ENCODE results near the gene RAB35. TPM values are rescaled to one million over a fixed set of nuclear protein-coding genes. Genes with fewer than 3 reads are reported as not detected.
A peak's percentile ranks its signal among the peaks of the same experiment; 100 is the strongest.

The RAB35 gene
- total RNA-seq, 2 experiments from 2014 or later: 53.8 to 54.3 TPM

DNA sequence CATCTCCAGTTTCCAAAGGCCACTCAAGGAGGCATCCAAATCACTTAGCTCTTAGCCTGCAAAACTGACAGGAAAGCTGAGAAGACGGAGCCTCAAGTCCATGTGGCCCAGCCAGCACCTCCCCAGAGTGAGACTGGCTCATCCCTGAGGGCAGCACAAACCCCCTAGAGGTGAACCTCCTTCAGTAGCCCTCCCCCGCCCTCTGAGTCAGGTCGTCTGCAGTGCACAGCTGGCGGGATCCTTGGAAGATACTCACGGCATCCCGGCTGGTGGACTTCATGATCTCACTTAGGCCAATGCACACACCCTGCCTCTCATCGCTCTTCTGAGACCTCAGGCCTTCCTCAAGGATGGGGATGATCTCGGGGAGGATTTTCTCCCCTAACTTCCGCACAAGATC, 24.1 kb upstream of the RAB35 start:
- no peak overlapping the region for H3K27ac Mint-ChIP-seq
- H3K4me1 Mint-ChIP-seq: no peaks in the 10 kb centered on the region
- no peaks in the 10 kb centered on the region for H3K27me3 Mint-ChIP-seq
- DNase-seq: no peak
- no peak overlapping the region for H3K4me3 Mint-ChIP-seq
- H3K9me3 Mint-ChIP-seq: no peaks in the 10 kb centered on the region
- peaks cover 37% of the 10 kb centered on the region for H3K36me3 Mint-ChIP-seq

GRCh38 chr12:120139958-120140357, 23.4 kb upstream of the RAB35 start:
- DNase-seq: no peak
- no peaks in the 10 kb centered on the region for H3K27me3 Mint-ChIP-seq
- peak overlapping the region; percentile 8 for H3K27ac Mint-ChIP-seq
- H3K9me3 Mint-ChIP-seq: no peaks in the 10 kb centered on the region
- H3K4me1 Mint-ChIP-seq: no peaks in the 10 kb centered on the region
- no peak overlapping the region for H3K4me3 Mint-ChIP-seq
- H3K36me3 Mint-ChIP-seq: peaks cover 38% of the 10 kb centered on the region

GRCh38 chr12:120138366-120138765, 21.8 kb upstream of the RAB35 start:
- DNase-seq: no peak
- H3K4me1 Mint-ChIP-seq: no peaks in the 10 kb centered on the region
- H3K4me3 Mint-ChIP-seq: no peak overlapping the region
- H3K27ac Mint-ChIP-seq: peak overlapping the region; percentile 25
- H3K9me3 Mint-ChIP-seq: no peaks in the 10 kb centered on the region
- peaks cover 36% of the 10 kb centered on the region for H3K36me3 Mint-ChIP-seq
- H3K27me3 Mint-ChIP-seq: no peaks in the 10 kb centered on the region

DNA sequence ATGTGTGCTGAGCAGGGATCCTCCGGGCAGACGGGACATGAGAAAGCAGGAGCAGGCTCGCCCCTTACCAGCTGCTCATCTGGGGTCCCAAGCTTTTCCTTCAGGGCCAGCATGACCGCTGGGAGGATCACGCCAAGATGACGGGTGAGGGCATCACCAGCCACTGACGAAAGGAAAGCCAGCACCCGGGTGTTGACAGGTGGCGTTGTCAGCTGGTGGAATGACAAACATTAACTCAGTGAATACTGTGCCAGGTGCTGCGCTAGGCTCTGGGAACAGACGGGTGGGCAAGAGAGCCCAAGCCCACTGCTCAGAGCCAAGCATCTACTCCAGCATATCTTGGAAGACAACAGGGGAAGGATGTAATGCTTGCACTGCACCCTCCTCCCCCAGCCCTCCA, 21.3 kb upstream of the RAB35 start:
- no peaks in the 10 kb centered on the region for H3K9me3 Mint-ChIP-seq
- DNase-seq: no peak
- H3K4me1 Mint-ChIP-seq: no peaks in the 10 kb centered on the region
- H3K27ac Mint-ChIP-seq: no peak overlapping the region
- H3K36me3 Mint-ChIP-seq: peaks cover 37% of the 10 kb centered on the region
- no peaks in the 10 kb centered on the region for H3K27me3 Mint-ChIP-seq
- H3K4me3 Mint-ChIP-seq: no peak overlapping the region

DNA sequence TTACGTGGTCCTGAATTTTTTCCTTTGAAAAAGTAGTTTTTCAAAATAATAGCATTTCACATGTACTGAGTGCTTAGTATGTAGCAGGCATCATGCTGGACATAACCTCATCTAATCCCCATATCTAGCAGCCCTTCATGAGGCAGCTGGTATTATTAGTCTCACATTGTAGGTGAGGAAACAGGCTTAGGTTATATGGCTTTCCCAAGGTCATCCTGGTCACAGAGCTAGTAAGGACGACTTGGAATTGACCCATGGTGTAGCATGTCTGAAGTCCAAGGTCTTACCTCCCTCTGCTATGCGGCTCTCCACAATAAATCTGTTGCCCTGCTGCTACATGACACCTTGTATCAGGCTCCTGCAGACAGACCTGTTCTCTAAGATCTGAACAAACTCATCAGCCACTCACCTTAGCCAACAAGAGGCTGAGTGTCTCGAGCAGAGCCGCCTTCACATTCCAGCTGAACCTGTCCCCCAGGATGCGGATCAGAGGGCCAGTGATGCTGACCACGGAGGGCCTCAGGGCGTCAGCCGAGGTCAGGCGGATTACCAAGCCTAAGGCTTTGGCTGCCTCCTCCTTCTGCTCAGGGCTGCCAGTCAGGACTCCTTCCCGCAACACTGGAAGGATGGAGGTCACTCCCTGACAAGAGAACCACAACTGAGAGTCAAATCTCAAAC, 19.7 kb upstream of the RAB35 start:
- Mint-ChIP-seq H3K4me3 (no peak overlapping the region), H3K9me3 (no peaks in the 10 kb centered on the region), H3K27ac (no peak overlapping the region), H3K4me1 (no peaks in the 10 kb centered on the region), H3K27me3 (no peaks in the 10 kb centered on the region), H3K36me3 (peaks cover 37% of the 10 kb centered on the region)
- no peak for DNase-seq

- no peak for DNase-seq
- H3K36me3 Mint-ChIP-seq: peaks cover 27% of the 10 kb centered on the region
- peaks cover 1% of the 10 kb centered on the region for H3K4me1 Mint-ChIP-seq
- H3K27ac Mint-ChIP-seq: no peak overlapping the region
- no peaks in the 10 kb centered on the region for H3K27me3 Mint-ChIP-seq
- H3K9me3 Mint-ChIP-seq: no peaks in the 10 kb centered on the region
- H3K4me3 Mint-ChIP-seq: no peak overlapping the region
These were observed 17.9 kb upstream of the RAB35 start for GRCh38 chr12:120134307-120134980.

DNA sequence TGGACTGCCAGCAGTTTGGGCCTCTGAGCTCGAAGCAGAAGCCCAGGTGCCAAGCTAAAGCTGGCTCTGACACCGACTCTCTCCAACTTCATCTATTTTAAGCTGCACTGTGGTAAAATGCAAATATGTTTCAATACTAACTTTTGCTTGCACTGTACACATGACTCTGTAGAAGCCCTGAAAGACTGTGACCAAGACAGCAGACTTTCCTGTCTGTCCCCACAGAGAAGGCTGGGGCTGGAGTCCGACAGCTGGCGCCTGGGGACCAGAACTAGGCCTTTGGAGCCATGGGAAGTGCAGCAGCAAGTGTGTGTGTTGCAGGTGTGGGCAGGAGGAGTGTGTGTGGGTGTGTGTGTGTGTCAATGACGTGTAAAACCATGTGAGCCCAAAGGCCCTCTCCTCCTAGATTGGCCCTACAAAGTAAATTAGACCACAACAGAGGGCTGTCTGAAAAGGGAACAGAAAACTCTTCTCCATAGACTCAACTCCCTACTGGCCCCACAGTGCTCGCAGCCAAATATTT, 16.4 kb upstream of the RAB35 start:
- no peak overlapping the region for H3K4me3 Mint-ChIP-seq
- H3K27ac Mint-ChIP-seq: peak overlapping the region; percentile 45

DNA sequence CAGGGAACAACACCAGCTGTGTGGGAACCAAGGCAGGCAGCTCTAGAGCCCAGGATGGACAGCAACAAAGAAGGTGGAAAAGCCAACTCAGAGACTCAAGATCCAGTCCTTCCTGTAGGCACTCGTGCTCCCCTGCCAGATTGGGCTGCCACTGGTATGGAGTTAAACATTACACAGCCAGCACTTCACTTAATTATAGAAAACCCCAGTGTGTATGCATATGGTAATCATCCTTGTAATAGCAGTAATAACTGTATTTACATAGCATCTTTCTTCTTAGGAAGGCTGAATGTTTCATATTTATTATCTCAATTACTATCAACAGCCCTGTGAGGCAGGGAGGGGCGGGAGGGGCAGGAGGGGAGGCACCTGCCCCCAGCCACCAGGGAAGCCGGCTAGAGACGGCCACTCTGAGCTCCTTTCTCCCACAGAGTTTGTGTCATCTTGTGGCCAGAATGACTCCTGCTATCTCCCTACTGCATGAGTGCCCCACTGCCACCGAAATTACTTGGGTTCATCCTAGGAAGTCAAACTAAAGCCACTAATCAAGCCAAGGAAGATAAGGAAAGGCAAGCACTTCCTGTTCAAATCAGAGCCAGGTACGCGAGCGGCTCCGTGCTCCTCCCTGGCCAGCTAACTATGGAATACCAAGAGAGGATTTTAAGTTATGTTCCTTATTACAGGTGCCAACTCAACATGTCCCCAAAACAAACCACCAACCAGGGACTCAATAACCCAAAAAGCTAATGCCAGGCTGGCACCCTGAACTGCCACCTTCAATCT, 15.7 kb upstream of the RAB35 start:
- Mint-ChIP-seq H3K27ac (peak overlapping the region; percentile 45), H3K36me3 (peaks cover 33% of the 10 kb centered on the region), H3K4me3 (no peak overlapping the region), H3K4me1 (peaks cover 10% of the 10 kb centered on the region), H3K27me3 (no peaks in the 10 kb centered on the region), H3K9me3 (no peaks in the 10 kb centered on the region)
- DNase-seq: no peak

More for the DNA sequence above, 16.4 kb upstream of the RAB35 start:
- peaks cover 27% of the 10 kb centered on the region for H3K36me3 Mint-ChIP-seq
- no peaks in the 10 kb centered on the region for H3K27me3 Mint-ChIP-seq
- H3K4me1 Mint-ChIP-seq: peaks cover 3% of the 10 kb centered on the region
- H3K9me3 Mint-ChIP-seq: no peaks in the 10 kb centered on the region
- no peak for DNase-seq

DNA sequence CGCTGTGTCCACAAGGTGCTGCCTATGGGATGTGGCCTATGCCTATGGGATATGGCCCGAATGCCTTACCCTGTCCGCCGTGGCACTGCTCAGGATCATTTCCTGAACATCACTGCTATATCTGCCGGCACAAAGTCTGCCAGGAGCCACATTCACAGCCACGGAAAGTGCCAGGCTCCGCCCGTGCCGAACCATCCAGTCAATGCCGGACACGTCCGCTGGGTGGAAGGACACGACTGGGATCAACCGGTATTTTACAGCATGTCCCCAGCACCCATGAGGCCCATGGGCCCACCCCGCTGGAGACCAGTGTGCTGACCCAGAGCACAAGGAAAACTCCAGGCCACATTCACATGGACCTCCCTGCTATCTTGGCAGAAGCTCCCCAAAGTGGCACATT, 14.6 kb upstream of the RAB35 start:
- no peaks in the 10 kb centered on the region for H3K9me3 Mint-ChIP-seq
- no peak overlapping the region for H3K27ac Mint-ChIP-seq
- no peaks in the 10 kb centered on the region for H3K27me3 Mint-ChIP-seq
- H3K4me3 Mint-ChIP-seq: no peak overlapping the region
- peaks cover 21% of the 10 kb centered on the region for H3K4me1 Mint-ChIP-seq
- peaks cover 43% of the 10 kb centered on the region for H3K36me3 Mint-ChIP-seq
- no peak for DNase-seq

GRCh38 chr12:120130011-120130410, 13.5 kb upstream of the RAB35 start:
- Mint-ChIP-seq H3K27me3 (no peaks in the 10 kb centered on the region), H3K27ac (no peak overlapping the region), H3K4me1 (peaks cover 24% of the 10 kb centered on the region), H3K9me3 (no peaks in the 10 kb centered on the region), H3K4me3 (no peak overlapping the region), H3K36me3 (peaks cover 43% of the 10 kb centered on the region)
- no peak for DNase-seq

GRCh38 chr12:120126635-120127005, 10.1 kb upstream of the RAB35 start:
- Mint-ChIP-seq H3K4me3 (no peak overlapping the region), H3K4me1 (peaks cover 42% of the 10 kb centered on the region), H3K9me3 (no peaks in the 10 kb centered on the region), H3K27me3 (no peaks in the 10 kb centered on the region), H3K27ac (peak overlapping the region; percentile 90), H3K36me3 (peaks cover 29% of the 10 kb centered on the region)
- DNase-seq: no peak

GRCh38 chr12:120125792-120126634, 9.5 kb upstream of the RAB35 start:
- DNase-seq: no peak
- Mint-ChIP-seq H3K9me3 (no peaks in the 10 kb centered on the region), H3K36me3 (peaks cover 26% of the 10 kb centered on the region), H3K4me1 (peaks cover 48% of the 10 kb centered on the region), H3K4me3 (no peak overlapping the region), H3K27me3 (no peaks in the 10 kb centered on the region), H3K27ac (peak overlapping the region; percentile 90)

DNA sequence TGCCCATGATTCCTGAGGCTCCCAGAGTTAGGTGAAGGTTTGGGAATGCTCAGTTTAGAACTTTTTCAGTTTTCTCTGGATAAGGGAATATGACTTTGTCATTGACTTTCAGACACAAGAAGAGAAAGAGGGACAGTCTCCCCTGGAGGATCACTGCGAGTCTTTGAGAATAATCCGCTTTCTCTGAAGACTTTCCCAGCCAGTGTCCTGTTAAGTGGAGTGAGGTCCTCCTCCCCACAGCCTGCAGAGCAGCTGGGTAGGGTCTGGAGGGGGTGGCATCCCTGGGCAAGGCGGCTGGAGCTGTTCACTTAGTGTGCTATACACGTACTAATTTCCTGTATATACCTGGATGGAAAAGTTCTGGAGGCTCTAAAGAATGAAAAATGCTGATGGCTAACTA, 8.5 kb upstream of the RAB35 start:
- H3K36me3 Mint-ChIP-seq: peaks cover 26% of the 10 kb centered on the region
- H3K27ac Mint-ChIP-seq: no peak overlapping the region
- no peaks in the 10 kb centered on the region for H3K9me3 Mint-ChIP-seq
- no peaks in the 10 kb centered on the region for H3K27me3 Mint-ChIP-seq
- peaks cover 56% of the 10 kb centered on the region for H3K4me1 Mint-ChIP-seq
- DNase-seq: no peak
- no peak overlapping the region for H3K4me3 Mint-ChIP-seq

- H3K27me3 Mint-ChIP-seq: no peaks in the 10 kb centered on the region
- H3K4me3 Mint-ChIP-seq: no peak overlapping the region
- DNase-seq: no peak
- peak overlapping the region; percentile 28 for H3K27ac Mint-ChIP-seq
- H3K36me3 Mint-ChIP-seq: peaks cover 23% of the 10 kb centered on the region
- H3K4me1 Mint-ChIP-seq: peaks cover 64% of the 10 kb centered on the region
- H3K9me3 Mint-ChIP-seq: no peaks in the 10 kb centered on the region
These were observed 5.3 kb upstream of the RAB35 start for GRCh38 chr12:120121766-120122293.
